Uterus (tissue), 2 donors: ENCODE measurements around the gene SLC12A9.

Experiments
- CTCF ChIP-seq, 4 experiments: fragments of 200-600 bp in 2 of 4; fragments of 450-650 bp in 2 of 4; sonication (generic) in 2 of 4; IDR thresholded peaks; one replicate each; pipeline ENCODE4 v1.5.1; 2016 to 2019; ENCODE audit warnings: antibody characterized with exemption in 4 of 4, mild to moderate bottlenecking in 2 of 4, moderate library complexity in 1 of 4
- POLR2A ChIP-seq, 2 donors: fragments of 450-650 bp; IDR thresholded peaks; one replicate each; pipeline ENCODE4 v1.6.1; 2016; ENCODE audit warnings: antibody characterized with exemption in 2 of 2, mild to moderate bottlenecking in 1 of 2, moderate library complexity in 1 of 2

- TF ChIP-seq CTCF (IDR thresholded peaks at IDR 0.05): no peak
- TF ChIP-seq POLR2A (IDR thresholded peaks at IDR 0.05): no peak
These were observed 8.4 kb downstream of the SLC12A9 start for GRCh38 chr7:100860702-100861615.
